Astrocyte of the cerebellum (primary cell): ENCODE measurements around the gene DNASE1L2.

Experiments used
- DNase-seq: peaks from one replicate; pipeline ENCODE4 v3.0.0-alpha.2; 2011; ENCODE audit warnings: low read depth
- H3K4me3 ChIP-seq: 2 replicates; pipeline ENCODE4 v1.5.1; 2011; ENCODE audit warnings: mild to moderate bottlenecking, low read depth, low read length, moderate library complexity
- in situ Hi-C: cut with HindIII; loops from 2 replicates; pipeline ENCODE4 v1.10.0; 2017; ENCODE audit warnings: low sequenced_read_pairs
- TF ChIP-seq, protein P1 (sequence below): IDR thresholded peaks from 2 replicates; pipeline ENCODE4 v1.5.1; 2012; ENCODE audit warnings: low read length, low read depth, moderate library complexity, mild to moderate bottlenecking; ENCODE audit errors: missing control alignments

Gene DNASE1L2

GRCh38 chr16:2190659-2191445 is 45.4 kb upstream of the DNASE1L2 start:
- TF ChIP-seq, protein P1, sequence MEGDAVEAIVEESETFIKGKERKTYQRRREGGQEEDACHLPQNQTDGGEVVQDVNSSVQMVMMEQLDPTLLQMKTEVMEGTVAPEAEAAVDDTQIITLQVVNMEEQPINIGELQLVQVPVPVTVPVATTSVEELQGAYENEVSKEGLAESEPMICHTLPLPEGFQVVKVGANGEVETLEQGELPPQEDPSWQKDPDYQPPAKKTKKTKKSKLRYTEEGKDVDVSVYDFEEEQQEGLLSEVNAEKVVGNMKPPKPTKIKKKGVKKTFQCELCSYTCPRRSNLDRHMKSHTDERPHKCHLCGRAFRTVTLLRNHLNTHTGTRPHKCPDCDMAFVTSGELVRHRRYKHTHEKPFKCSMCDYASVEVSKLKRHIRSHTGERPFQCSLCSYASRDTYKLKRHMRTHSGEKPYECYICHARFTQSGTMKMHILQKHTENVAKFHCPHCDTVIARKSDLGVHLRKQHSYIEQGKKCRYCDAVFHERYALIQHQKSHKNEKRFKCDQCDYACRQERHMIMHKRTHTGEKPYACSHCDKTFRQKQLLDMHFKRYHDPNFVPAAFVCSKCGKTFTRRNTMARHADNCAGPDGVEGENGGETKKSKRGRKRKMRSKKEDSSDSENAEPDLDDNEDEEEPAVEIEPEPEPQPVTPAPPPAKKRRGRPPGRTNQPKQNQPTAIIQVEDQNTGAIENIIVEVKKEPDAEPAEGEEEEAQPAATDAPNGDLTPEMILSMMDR = no peak
- in situ Hi-C loops = no loop called here
- DNase-seq = no peak
- no peak overlapping the region for H3K4me3 ChIP-seq

DNA sequence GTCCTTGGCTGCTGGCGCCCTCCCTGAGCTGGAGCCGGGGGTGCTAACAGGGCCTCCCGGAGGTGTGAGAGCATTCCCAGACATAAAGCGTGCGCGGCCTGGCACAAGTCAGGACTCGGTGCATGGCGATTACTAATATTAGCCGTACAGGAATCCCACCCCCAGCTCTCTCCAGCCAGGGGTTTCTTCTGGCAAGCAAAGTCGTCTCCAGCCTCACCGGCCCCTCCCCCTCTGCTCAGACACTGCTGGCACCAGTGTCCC is 44.9 kb upstream of the DNASE1L2 start:
- TF ChIP-seq, protein P1 = no peak
- no peak for DNase-seq
- in situ Hi-C loops = no loop called here
- H3K4me3 ChIP-seq = no peak overlapping the region

- in situ Hi-C loops = no loop called here
- TF ChIP-seq, protein P1 = no peak
- H3K4me3 ChIP-seq = no peak overlapping the region
- no peak for DNase-seq
Measured at GRCh38 chr16:2194166-2194834, 41.9 kb upstream of the DNASE1L2 start.

DNA sequence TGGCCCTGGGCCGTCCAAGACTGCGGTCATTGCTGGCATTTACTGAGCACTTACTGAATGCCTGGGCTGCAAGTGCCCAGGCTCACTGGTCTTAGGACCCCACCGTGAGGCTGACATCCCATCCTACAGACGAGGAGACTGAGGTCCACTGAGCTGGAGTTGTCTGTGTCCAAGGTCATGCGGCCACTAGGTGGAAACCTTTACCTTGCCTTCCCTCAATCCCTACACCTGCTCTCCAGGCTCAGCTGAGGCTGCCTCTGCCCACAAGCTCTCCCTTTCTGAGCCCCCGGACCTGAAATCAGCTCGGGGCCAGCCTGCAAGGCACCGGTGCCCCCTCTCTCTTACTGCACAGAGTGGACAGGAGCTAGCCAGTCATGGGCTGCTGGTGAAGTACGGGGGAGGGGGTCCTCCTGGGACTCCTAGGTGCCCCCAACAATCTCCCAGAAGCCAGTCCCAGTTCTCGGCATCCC is 41.4 kb upstream of the DNASE1L2 start:
- no peak for DNase-seq
- in situ Hi-C loops = no loop called here
- H3K4me3 ChIP-seq = no peak overlapping the region
- TF ChIP-seq, protein P1 = peak; percentile 34

DNA sequence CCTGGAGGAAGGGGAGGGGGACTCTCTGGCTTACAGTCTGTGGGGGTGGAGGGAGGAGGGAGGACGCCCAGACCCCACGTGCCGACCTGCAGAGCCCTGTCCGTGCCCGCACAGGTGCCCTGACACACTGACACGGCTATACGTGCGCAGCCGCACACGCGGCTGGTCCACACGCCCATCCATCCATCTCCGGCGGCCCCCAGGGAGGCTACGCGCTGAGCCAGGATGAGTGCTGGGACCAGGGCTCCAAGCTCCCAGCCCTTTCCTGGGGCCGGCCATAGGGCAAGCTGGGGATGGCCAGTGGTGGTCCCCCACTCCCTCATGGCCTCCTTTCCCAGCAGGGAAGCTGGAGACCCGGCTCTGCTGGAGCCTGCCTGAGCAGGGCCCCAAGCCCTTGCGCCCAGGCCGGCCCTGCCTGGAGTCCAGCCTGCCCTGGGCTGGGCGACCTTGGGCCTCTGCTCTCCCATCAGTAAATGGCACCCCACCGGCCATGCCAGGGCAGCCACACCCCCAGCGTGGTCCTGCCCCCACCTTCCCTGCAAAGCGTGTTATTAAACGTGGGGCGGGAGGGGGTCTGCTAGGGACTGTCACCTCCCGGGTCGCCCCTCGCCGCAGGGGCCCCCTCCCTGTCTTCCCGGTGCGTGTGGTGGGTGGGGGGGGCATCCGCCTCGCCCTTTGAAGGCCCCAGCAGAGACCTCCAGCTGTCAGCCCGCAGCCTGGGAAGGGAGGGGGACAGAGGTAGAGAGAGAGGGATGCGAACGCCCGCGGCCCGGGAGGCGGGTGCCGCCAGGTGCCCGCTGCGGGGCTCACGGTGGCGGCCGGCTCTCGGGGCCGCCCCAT is 40.7 kb upstream of the DNASE1L2 start:
- peak overlapping the region; percentile 21 for H3K4me3 ChIP-seq
- no peak for DNase-seq
- in situ Hi-C loops = no loop called here
- TF ChIP-seq, protein P1 = no peak

GRCh38 chr16:2196162-2196980 is 39.9 kb upstream of the DNASE1L2 start, which contains the start of gene CASKIN1:
TSS of gene CASKIN1 (minus strand) at chr16:2196605. CDS start at chr16:2196432, 173 bp downstream.
- in situ Hi-C loops = no loop called here
- TF ChIP-seq, protein P1 = no peak
- no peak for DNase-seq
- peak within 1 kb of the TSS; percentile 21 for H3K4me3 ChIP-seq
